SU-DHL-6 (cell line): ENCODE measurements around the gene SIRPD.

Source experiments
- H2AFZ ChIP-seq: fragments of 200-600 bp; sonication (generic); 2 replicates; pipeline ENCODE4 v1.6.1; 2014; ENCODE audit warnings: low read depth, mild to moderate bottlenecking, moderate library complexity, mixed read lengths, antibody characterized with exemption, low read length; ENCODE audit not compliant: severe bottlenecking
- H3F3A ChIP-seq: fragments of 200-600 bp; shearing (Covaris generic); 2 replicates; pipeline ENCODE4 v1.6.0; 2016; ENCODE audit warnings: antibody characterized with exemption, mild to moderate bottlenecking; ENCODE audit not compliant: insufficient read depth
- H3K27ac ChIP-seq: fragments of 200-600 bp; sonication (generic); 2 replicates; pipeline ENCODE4 v1.5.1; 2016; ENCODE audit warnings: low read depth, mild to moderate bottlenecking, low read length, moderate library complexity, mixed read lengths
- H3K27me3 ChIP-seq: fragments of 200-600 bp; sonication (generic), shearing (Covaris generic); 2 replicates; pipeline ENCODE4 v1.6.0; 2014; ENCODE audit warnings: mild to moderate bottlenecking, low read length
- H3K36me3 ChIP-seq: fragments of 200-600 bp; sonication (generic); 2 replicates; pipeline ENCODE4 v1.6.1; 2014; ENCODE audit warnings: mild to moderate bottlenecking, low read length, mixed read lengths
- H3K4me2 ChIP-seq: fragments of 300-600, 200-600 bp; shearing (Covaris generic), sonication (generic); 2 replicates; pipeline ENCODE4 v1.6.0; 2014; ENCODE audit warnings: low read length, low read depth, mild to moderate bottlenecking; ENCODE audit not compliant: poor library complexity, severe bottlenecking
- H3K4me3 ChIP-seq: fragments of 200-600 bp; sonication (generic); 2 replicates; pipeline ENCODE4 v1.5.1; 2014; ENCODE audit warnings: antibody characterized with exemption, low read length, mild to moderate bottlenecking, mixed read lengths; ENCODE audit not compliant: insufficient read depth, poor library complexity, severe bottlenecking
- H3K79me2 ChIP-seq: fragments of 200-600 bp; sonication (generic); 2 replicates; pipeline ENCODE4 v1.6.1; 2014; ENCODE audit warnings: mild to moderate bottlenecking, low read length, moderate library complexity; ENCODE audit not compliant: insufficient read depth
- H3K9ac ChIP-seq: fragments of 200-600 bp; sonication (generic); 2 replicates; pipeline ENCODE4 v1.7.0; 2014; ENCODE audit warnings: mild to moderate bottlenecking, low read length
- H3K9me2 ChIP-seq: fragments of 200-600 bp; sonication (generic); replicated peaks from 2 replicates; pipeline ENCODE4 v1.6.1; 2014; ENCODE audit warnings: low read length; ENCODE audit not compliant: insufficient read depth
- H3K9me3 ChIP-seq: fragments of 200-600 bp; sonication (generic); 2 replicates; pipeline ENCODE4 v1.6.1; 2014; ENCODE audit warnings: low read length, mixed read lengths; ENCODE audit not compliant: insufficient read depth
- H4K20me1 ChIP-seq: fragments of 200-600 bp; sonication (generic); 2 replicates; pipeline ENCODE4 v1.6.1; 2014; ENCODE audit warnings: low read depth, mild to moderate bottlenecking, antibody characterized with exemption, low read length, moderate library complexity, mixed read lengths
- EZH2phosphoT487 ChIP-seq: fragments of 200-600 bp; sonication (generic), shearing (Covaris generic); conservative IDR thresholded peaks from 2 replicates; pipeline ENCODE4 v1.6.1; 2018; ENCODE audit warnings: mild to moderate bottlenecking, antibody characterized with exemption, low read length, moderate library complexity, mixed read lengths
- TF ChIP-seq, protein P1 (sequence below): fragments of 200-600 bp; sonication (generic); IDR thresholded peaks from one replicate; pipeline ENCODE4 v1.5.1; 2017; ENCODE audit warnings: antibody characterized with exemption, mild to moderate bottlenecking, low read length, moderate library complexity; ENCODE audit not compliant: insufficient read depth, poor library complexity, severe bottlenecking

The SIRPD gene

DNA sequence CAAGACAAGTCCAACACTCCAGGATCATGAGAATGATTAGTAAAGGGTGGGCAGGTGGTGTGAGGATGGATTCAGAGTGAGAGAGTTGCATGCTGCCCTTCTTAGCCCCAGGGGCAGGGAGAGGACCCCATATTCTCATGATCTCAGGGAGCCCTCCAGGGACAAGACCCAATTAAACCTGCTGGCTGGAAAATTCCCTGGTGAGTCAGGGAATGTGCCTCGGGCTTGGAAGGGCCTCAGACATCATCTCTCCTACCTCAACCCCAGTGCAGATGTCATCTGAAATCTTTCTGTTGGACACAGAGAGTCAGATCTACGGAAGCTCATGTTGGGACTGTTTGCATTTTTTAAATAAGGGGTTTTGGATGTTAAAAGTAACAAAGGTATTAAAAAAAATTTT lies 9.2 kb upstream of the SIRPD start:
- H3K4me2 ChIP-seq: no peak overlapping the region
- no peak overlapping the region for H3K9ac ChIP-seq
- H3K79me2 ChIP-seq: no peaks in the 10 kb centered on the region
- H3K27me3 ChIP-seq: no peaks in the 10 kb centered on the region
- no peak overlapping the region for H3K27ac ChIP-seq
- H3K4me3 ChIP-seq: no peak overlapping the region
- no peak for TF ChIP-seq EZH2phosphoT487
- TF ChIP-seq, protein P1, sequence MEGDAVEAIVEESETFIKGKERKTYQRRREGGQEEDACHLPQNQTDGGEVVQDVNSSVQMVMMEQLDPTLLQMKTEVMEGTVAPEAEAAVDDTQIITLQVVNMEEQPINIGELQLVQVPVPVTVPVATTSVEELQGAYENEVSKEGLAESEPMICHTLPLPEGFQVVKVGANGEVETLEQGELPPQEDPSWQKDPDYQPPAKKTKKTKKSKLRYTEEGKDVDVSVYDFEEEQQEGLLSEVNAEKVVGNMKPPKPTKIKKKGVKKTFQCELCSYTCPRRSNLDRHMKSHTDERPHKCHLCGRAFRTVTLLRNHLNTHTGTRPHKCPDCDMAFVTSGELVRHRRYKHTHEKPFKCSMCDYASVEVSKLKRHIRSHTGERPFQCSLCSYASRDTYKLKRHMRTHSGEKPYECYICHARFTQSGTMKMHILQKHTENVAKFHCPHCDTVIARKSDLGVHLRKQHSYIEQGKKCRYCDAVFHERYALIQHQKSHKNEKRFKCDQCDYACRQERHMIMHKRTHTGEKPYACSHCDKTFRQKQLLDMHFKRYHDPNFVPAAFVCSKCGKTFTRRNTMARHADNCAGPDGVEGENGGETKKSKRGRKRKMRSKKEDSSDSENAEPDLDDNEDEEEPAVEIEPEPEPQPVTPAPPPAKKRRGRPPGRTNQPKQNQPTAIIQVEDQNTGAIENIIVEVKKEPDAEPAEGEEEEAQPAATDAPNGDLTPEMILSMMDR: no peak
- H3K36me3 ChIP-seq: no peaks in the 10 kb centered on the region
- no peak overlapping the region for H2AFZ ChIP-seq
- no peaks in the 10 kb centered on the region for H4K20me1 ChIP-seq
- no peaks in the 10 kb centered on the region for H3F3A ChIP-seq
- no peaks in the 10 kb centered on the region for H3K9me3 ChIP-seq
- no peaks in the 10 kb centered on the region for H3K9me2 ChIP-seq

DNA sequence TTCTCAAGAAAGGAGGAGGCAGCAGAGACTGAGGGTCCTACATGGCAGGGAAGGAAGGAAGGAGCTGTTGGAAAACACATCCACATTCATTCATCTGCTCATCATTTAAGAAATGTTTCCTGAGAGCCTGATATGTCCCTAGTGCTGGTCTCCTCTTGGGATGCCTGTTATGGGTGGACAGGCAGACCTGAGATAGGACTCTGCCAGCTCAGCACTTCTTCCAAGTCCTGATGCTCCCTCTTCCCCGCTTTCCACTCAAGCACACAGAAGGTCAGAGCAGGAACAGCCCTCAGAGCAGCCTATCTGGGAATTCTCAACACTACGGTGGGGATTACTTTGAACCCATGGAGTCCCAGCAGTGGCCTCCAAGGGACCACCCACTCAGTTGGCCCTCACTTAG lies 8.0 kb upstream of the SIRPD start:
- Histone ChIP-seq H3F3A (no peaks in the 10 kb centered on the region), H3K9ac (no peak overlapping the region), H3K4me2 (no peak overlapping the region)

DNA sequence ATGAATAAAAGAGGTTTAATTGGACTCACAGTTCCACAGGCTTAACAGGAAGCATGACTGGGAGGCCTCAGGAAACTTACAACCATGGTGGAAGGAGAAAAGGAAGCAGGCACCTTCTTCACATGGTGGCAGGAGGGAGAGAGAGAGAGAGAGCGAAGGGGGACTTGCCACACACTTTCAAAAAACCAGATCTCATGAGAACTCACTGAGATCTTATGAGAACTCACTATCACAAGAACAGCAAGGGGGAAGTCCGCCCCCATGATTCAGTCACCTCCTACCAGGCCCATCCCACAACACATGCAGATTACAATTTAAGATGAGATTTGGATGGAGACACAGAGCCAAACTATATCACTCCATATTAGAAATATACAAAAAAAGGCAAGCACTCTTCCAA lies 6.1 kb upstream of the SIRPD start:
- Histone ChIP-seq H3K27ac (no peak overlapping the region), H3K9ac (no peak overlapping the region), H3F3A (no peaks in the 10 kb centered on the region), H3K9me3 (no peaks in the 10 kb centered on the region), H3K36me3 (no peaks in the 10 kb centered on the region), H3K27me3 (no peaks in the 10 kb centered on the region), H4K20me1 (no peaks in the 10 kb centered on the region), H3K79me2 (no peaks in the 10 kb centered on the region), H2AFZ (no peak overlapping the region), H3K4me3 (no peak overlapping the region), H3K9me2 (no peaks in the 10 kb centered on the region), H3K4me2 (no peak overlapping the region)
- TF ChIP-seq, protein P1: no peak
- no peak for TF ChIP-seq EZH2phosphoT487

More for the DNA sequence above, 8.0 kb upstream of the SIRPD start:
- Histone ChIP-seq H3K4me3 (no peak overlapping the region), H3K27me3 (no peaks in the 10 kb centered on the region), H3K9me2 (no peaks in the 10 kb centered on the region), H2AFZ (no peak overlapping the region), H3K9me3 (no peaks in the 10 kb centered on the region), H3K27ac (no peak overlapping the region), H3K36me3 (no peaks in the 10 kb centered on the region), H3K79me2 (no peaks in the 10 kb centered on the region), H4K20me1 (no peaks in the 10 kb centered on the region)
- TF ChIP-seq, protein P1: no peak
- TF ChIP-seq EZH2phosphoT487: no peak

DNA sequence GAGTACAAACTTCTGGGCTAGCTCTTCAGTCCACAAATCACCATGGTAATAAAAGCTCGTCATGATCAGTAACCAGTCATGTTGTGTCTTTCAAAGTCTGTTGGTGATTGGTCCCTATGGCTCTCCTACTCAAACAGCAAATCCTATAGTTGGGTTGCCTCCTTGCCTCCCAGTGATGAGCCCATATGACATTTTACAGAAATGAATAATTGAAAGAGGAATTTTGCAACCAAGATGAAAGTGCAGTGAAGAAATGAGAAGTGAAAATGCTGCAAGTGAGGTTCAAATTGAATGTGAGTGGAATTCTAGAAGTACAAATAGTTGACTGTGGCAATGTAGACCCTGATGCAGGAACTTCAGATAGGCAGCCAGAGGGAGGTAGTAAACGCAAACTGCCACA lies 5.1 kb upstream of the SIRPD start:
- no peak overlapping the region for H3K4me3 ChIP-seq
- no peaks in the 10 kb centered on the region for H3K9me2 ChIP-seq
- H3K9me3 ChIP-seq: no peaks in the 10 kb centered on the region
- no peak overlapping the region for H3K4me2 ChIP-seq
- H3F3A ChIP-seq: no peaks in the 10 kb centered on the region
- H2AFZ ChIP-seq: no peak overlapping the region
- no peaks in the 10 kb centered on the region for H3K79me2 ChIP-seq
- no peaks in the 10 kb centered on the region for H3K36me3 ChIP-seq
- no peaks in the 10 kb centered on the region for H3K27me3 ChIP-seq
- no peak overlapping the region for H3K9ac ChIP-seq
- H4K20me1 ChIP-seq: no peaks in the 10 kb centered on the region
- no peak overlapping the region for H3K27ac ChIP-seq
- TF ChIP-seq EZH2phosphoT487: no peak
- TF ChIP-seq, protein P1: no peak
